HepG2 (cell line): ENCODE measurements around the gene SH2D3A. TPM values are rescaled to one million over a fixed set of nuclear protein-coding genes. Genes with fewer than 3 reads are reported as not detected.

Source experiments
- ATAC-seq: fragments of 200-7000 bp; cut with Tn5 transposase; 3 replicates; pipeline ENCODE4 v1.9.1; 2020; ENCODE audit warnings: mild to moderate bottlenecking, moderate library complexity
- BruUV-seq: library from RNA; stranded (reverse); fragments of 400-500 nt; replicated peaks from 2 replicates; lab custom pipeline; 2021; lab: Mats Ljungman, UMichigan
- CTCF ChIA-PET: fragments of 300-600 bp; formaldehyde crosslinking; extraction: SDS; loops from one replicate; lab custom pipeline; 2021; ENCODE audit warnings: low total read pairs, inconsistent platforms, low intra/inter-chr PET ratio; lab: Yijun Ruan, JAX
- POLR2A ChIA-PET: fragments of 350-600 bp; sonication (Branson Sonifier 250); formaldehyde crosslinking; loops from one replicate; lab custom pipeline; 2020; ENCODE audit warnings: antibody characterized with exemption, inconsistent platforms; lab: Yijun Ruan, JAX
- DNase-seq: peaks from one replicate; pipeline ENCODE4 v3.0.0-alpha.2; 2015; ENCODE audit warnings: low spot score
- FAIRE-seq: peaks from 3 replicates; lab custom pipeline; 2011; peaks lifted over from hg19 to GRCh38; lab: Jason Lieb, UNC
- H2AFZ ChIP-seq: one replicate; pipeline ENCODE4 v1.6.1; 2011; ENCODE audit warnings: low read length, inconsistent platforms
- H3K27ac ChIP-seq: fragments of 300-600 bp; 3 replicates; pipeline ENCODE4 v1.8.0; 2011; ENCODE audit warnings: mixed run types, mild to moderate bottlenecking, mixed read lengths, low read length, inconsistent platforms; ENCODE audit not compliant: insufficient read depth; ENCODE audit errors: extremely low read length
- H3K27me3 ChIP-seq, 2 experiments: fragments of 200-600 bp in 1 of 2; 2 replicates in 1 of 2; 3 replicates in 1 of 2; pipeline versions ENCODE4 v1.6.0 to v1.8.0; 2011; ENCODE audit warnings: low read length in 2 of 2, mild to moderate bottlenecking in 2 of 2, moderate library complexity in 2 of 2, inconsistent platforms in 1 of 2; ENCODE audit not compliant: insufficient read depth in 2 of 2, control insufficient read depth in 1 of 2
- H3K36me3 ChIP-seq, 2 experiments: fragments of 200-600 bp in 1 of 2; replicated peaks in 1 of 2; 2 replicates in 1 of 2; 3 replicates in 1 of 2; pipeline versions ENCODE4 v1.5.1 to v1.8.0; 2011; ENCODE audit warnings: low read length in 2 of 2, inconsistent platforms in 1 of 2; ENCODE audit not compliant: insufficient read depth in 2 of 2, control insufficient read depth in 1 of 2
- H3K4me1 ChIP-seq: 2 replicates; pipeline ENCODE4 v1.5.1; 2012; ENCODE audit warnings: low read length, inconsistent platforms; ENCODE audit not compliant: insufficient read depth
- H3K4me2 ChIP-seq: 2 replicates; pipeline ENCODE4 v1.6.0; 2011; ENCODE audit warnings: low read depth, low read length, inconsistent platforms
- H3K4me3 ChIP-seq, 3 experiments: fragments of 200-600 bp in 1 of 3; sonication (generic), shearing (Covaris generic) in 1 of 3; replicated peaks in 1 of 3; 2 replicates each; pipeline ENCODE4 v1.5.1; 2011 to 2016; ENCODE audit warnings: low read length in 3 of 3, inconsistent platforms in 2 of 3, low read depth in 2 of 3, mild to moderate bottlenecking in 2 of 3, control low read depth in 1 of 3, mixed read lengths in 1 of 3; ENCODE audit not compliant: insufficient read depth in 1 of 3
- H3K79me2 ChIP-seq: one replicate; pipeline ENCODE4 v1.6.1; 2011; ENCODE audit warnings: low read length, inconsistent platforms; ENCODE audit not compliant: insufficient read depth
- H3K9ac ChIP-seq: 2 replicates; pipeline ENCODE4 v1.6.0; 2011; ENCODE audit warnings: mild to moderate bottlenecking, low read depth, low read length, inconsistent platforms; ENCODE audit not compliant: insufficient read depth
- H3K9me3 ChIP-seq: 2 replicates; pipeline ENCODE4 v1.5.1; 2012; ENCODE audit warnings: mild to moderate bottlenecking, low read length
- H4K20me1 ChIP-seq: 2 replicates; pipeline ENCODE4 v1.6.0; 2011; ENCODE audit warnings: inconsistent platforms, mild to moderate bottlenecking, low read length, moderate library complexity; ENCODE audit not compliant: insufficient read depth
- ARNTL ChIP-seq: sonication (generic); formaldehyde crosslinking; IDR thresholded peaks from 2 replicates; pipeline ENCODE4 v1.4.0; 2020; ENCODE audit warnings: mild to moderate bottlenecking, missing genetic modification reagents
- NFIC ChIP-seq: IDR thresholded peaks from 2 replicates; pipeline ENCODE4 v1.6.1; 2012; ENCODE audit warnings: mild to moderate bottlenecking, low read length, inconsistent platforms
- RBFOX2 ChIP-seq: fragments of 200-400 bp; formaldehyde crosslinking; IDR thresholded peaks from 2 replicates; pipeline ENCODE4 v1.6.1; 2017; ENCODE audit warnings: low read depth, mild to moderate bottlenecking, low read length
- SOX6 ChIP-seq, 2 experiments: fragments of 450-650 bp in 1 of 2; sonication (generic) in 1 of 2; formaldehyde crosslinking in 1 of 2; IDR thresholded peaks; 2 replicates each; pipeline versions ENCODE4 v1.4.0 to v1.6.1; 2017 to 2020; ENCODE audit warnings: antibody characterized with exemption in 1 of 2, mild to moderate bottlenecking in 1 of 2, missing genetic modification reagents in 1 of 2
- TP53 ChIP-seq: sonication (generic); formaldehyde crosslinking; conservative IDR thresholded peaks from 2 replicates; pipeline ENCODE4 v1.4.0; 2020; ENCODE audit warnings: missing genetic modification reagents
- U2AF1 ChIP-seq: fragments of 200-400 bp; formaldehyde crosslinking; optimal IDR thresholded peaks from 2 replicates; pipeline ENCODE3; 2017; ENCODE audit warnings: mild to moderate bottlenecking, low read depth, low read length
- ZFX ChIP-seq: sonication (generic); formaldehyde crosslinking; IDR thresholded peaks from 2 replicates; pipeline ENCODE4 v1.4.0; 2020; ENCODE audit warnings: mild to moderate bottlenecking, low read depth, missing genetic modification reagents, moderate library complexity
- ZNF20 ChIP-seq: sonication (generic); formaldehyde crosslinking; IDR thresholded peaks from 2 replicates; pipeline ENCODE4 v1.4.0; 2020; ENCODE audit warnings: mild to moderate bottlenecking, moderate library complexity, missing genetic modification reagents
- ZNF225 ChIP-seq: sonication (generic); formaldehyde crosslinking; IDR thresholded peaks from 2 replicates; pipeline ENCODE4 v1.4.0; 2020; ENCODE audit warnings: mild to moderate bottlenecking, missing genetic modification reagents
- WGBS: methylation state at CpG from one replicate; pipeline ENCODE4 v1.1.6; 2017; ENCODE audit warnings: low lambda C conversion rate; 5-methylcytosine and 5-hydroxymethylcytosine counted together
- in situ Hi-C: cut with HindIII; loops from 2 replicates; pipeline ENCODE4 v1.10.0; 2017; ENCODE audit warnings: low pct_unique_long_range_greater_than_20kb; ENCODE audit not compliant: extremely low pct_ligation_motif_present
- intact Hi-C: fragments of 100-400 bp; cut with micrococcal nuclease; formaldehyde crosslinking; loops from one replicate; pipeline ENCODE4 v1.10.0; 2022; ENCODE audit not compliant: unreplicated experiment
- polyA plus RNA-seq, 8 experiments: library from polyadenylated mRNA; depleted of rRNA in 3 of 8; stranded (reverse) in 7 of 8; unstranded in 1 of 8; fragments of >200 nt; fragmentation: Illumina TruSeq in 4 of 8; extraction: Trizol in 4 of 8; gene quantifications; 2 replicates each; pipeline versions ENCODE4 v1.2.1 to v1.2.3, GENCODE V29; 2011 to 2016; ENCODE audit warnings: low read depth in 4 of 8, missing spikeins in 1 of 8, mixed read lengths in 1 of 8; ENCODE audit not compliant: insufficient read depth in 1 of 8
- total RNA-seq, 5 experiments: library from RNA; depleted of rRNA; stranded (reverse); fragments of >200 nt; fragmentation: Illumina TruSeq; extraction: Trizol; gene quantifications; 2 replicates each; pipeline ENCODE4 v1.2.3, GENCODE V29; 2016; ENCODE audit warnings: low read depth in 1 of 5

SH2D3A gene
- total and polyA plus RNA-seq, 2 of the 13 experiments (the other 11 are each of a cell fraction or from before 2014, with no cell fraction given) = 1.0 to 2.2 TPM

GRCh38 chr19:6724631-6725492 lies 42.4 kb downstream of the SH2D3A start (continued):
- 0 out of 2 replicates have a peak, but pooled peaks have one; percentile 6 for TF ChIP-seq ZFX (CRISPR knock-in tag)
- TF ChIP-seq SOX6 (IDR thresholded peaks at IDR 0.05) = no peak
- no peak for TF ChIP-seq SOX6 (CRISPR knock-in tag; IDR thresholded peaks at IDR 0.05)
- TF ChIP-seq ARNTL = 0 out of 2 replicates have a peak, but pooled peaks have one; percentile 10
- TF ChIP-seq NFIC = no peak
- no peak for TF ChIP-seq ZNF20 (CRISPR knock-in tag)

- H3K4me3 ChIP-seq = peak overlapping the region in 1 of 3 experiments; percentile 42; a peak in 2 of 6 replicates
- DNase-seq = no peak
- no peak for FAIRE-seq
- H4K20me1 ChIP-seq = peaks cover 14% of the 10 kb centered on the region
- peaks cover 0 to 3% of the 10 kb centered on the region in 2 experiments; a peak in 1 of 5 replicates for H3K36me3 ChIP-seq
- CTCF ChIA-PET = no interaction called here
- peak overlapping the region; percentile 78 for H3K4me2 ChIP-seq
- peaks cover 0 to 7% of the 10 kb centered on the region in 2 experiments; a peak in 1 of 5 replicates for H3K27me3 ChIP-seq
- WGBS = 45% methylated on average over 5 of the region's 5 CpGs
- peak overlapping the region; percentile 63 for H3K9ac ChIP-seq
- H3K4me1 ChIP-seq = peaks cover 81% of the 10 kb centered on the region
- H3K79me2 ChIP-seq = peaks cover 21% of the 10 kb centered on the region
- H2AFZ ChIP-seq = no peak overlapping the region
- POLR2A ChIA-PET = interaction anchor here (4.8 to 8.0 kb wide), 2 partner anchors 13 to 29 kb away, joined by 83 to 278 read pairs; partner anchors contain the start of gene GPR108
- H3K9me3 ChIP-seq = no peaks in the 10 kb centered on the region
- peak overlapping the region; percentile 90 for H3K27ac ChIP-seq
- no peak for ATAC-seq
- TF ChIP-seq TP53 (CRISPR knock-in tag) (0 out of 2 replicates have a peak, but pooled peaks have one; percentile 27), ZNF225 (CRISPR knock-in tag) (no peak), RBFOX2 (0 out of 2 replicates have a peak, but pooled peaks have one; percentile 36), U2AF1 (no peak)
- in situ Hi-C loops (no loop called here), intact Hi-C loops (no loop called here)
- TSS peak; percentile 71 for BruUV-seq
Measured at GRCh38 chr19:6723738-6724137, 43.5 kb downstream of the SH2D3A start.
